Activated CD4-positive, alpha-beta T cell treated with anti-CD3 and anti-CD28 coated beads, Interleukin-2, Interleukin-6, amounts not matched to agents 100 ng/mL and 50 ng/mL, durations not matched to agents 16 hours and 8 hours (primary cell): ENCODE results near the gene DCUN1D1.

Experiments
- DNase-seq: peaks from one replicate; pipeline ENCODE4 v3.0.0-alpha.2; 2020

The DCUN1D1 gene

DNA sequence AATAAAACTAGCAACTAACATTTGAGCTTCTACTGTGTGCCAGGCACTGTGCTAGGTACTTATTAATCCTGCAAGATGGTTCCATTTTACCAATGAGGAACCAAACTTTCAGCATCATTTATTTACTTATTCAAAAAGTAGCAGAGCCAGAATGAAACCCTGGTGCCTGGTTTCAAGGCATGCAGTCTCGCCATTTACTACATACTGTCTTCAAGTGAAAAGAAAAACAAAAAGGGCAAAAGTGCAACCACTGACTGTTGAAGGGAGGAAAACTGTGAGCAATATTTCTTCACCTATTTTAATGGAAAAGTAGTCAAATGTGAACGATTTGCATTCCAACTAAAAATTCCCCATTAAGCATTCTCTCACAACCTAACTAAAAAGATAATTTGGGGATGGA lies 8.7 kb downstream of the DCUN1D1 start:
- no peak for DNase-seq

DNA sequence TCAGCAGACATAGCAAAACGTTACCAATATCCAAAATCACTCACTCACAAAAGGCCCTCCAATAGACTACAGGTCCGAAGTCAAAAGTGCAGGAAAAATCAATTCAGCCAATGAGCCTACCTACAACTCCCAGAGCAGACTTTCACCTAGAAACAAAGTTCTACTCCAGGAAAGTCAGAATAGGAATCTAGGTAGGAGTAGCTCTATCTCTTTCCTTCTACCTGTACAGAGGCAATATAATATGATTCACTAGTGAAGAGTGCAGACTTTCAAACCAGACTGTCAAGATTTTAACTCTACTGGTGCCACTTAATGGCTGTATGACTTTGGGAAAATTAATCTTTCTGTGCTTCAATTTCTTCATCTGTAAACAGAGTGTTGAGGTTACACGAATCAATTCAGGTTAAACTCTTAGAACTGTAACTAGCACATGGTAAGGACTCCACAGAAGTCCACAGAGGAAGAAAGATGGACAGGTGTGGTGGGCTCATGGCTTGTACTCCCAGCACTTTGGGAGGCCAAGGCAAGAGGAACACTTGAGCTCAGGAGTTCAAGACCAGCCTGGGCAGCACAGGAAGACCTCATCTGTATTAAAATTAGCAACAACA lies 9.4 kb downstream of the DCUN1D1 start:
- DNase-seq, result no peak

DNA sequence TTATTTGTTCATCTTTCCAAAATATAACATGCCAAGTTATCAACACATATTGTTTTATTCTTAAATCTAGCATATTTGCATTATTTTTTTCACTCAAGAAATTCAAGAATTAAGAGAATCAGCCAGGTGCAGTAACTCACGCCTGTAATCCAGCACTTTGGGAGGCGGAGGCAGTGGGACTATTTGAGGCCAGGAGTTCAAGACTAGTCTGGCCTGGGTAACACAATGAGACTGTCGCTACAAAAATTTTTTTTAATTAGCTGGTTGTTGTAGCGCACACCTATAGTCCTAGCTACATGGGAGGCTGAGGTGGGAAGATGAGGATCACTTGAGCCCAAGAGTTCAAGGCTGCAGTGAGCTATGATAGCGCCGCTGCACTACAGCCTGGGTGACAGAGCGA lies 10.5 kb downstream of the DCUN1D1 start:
- DNase-seq, result no peak

DNA sequence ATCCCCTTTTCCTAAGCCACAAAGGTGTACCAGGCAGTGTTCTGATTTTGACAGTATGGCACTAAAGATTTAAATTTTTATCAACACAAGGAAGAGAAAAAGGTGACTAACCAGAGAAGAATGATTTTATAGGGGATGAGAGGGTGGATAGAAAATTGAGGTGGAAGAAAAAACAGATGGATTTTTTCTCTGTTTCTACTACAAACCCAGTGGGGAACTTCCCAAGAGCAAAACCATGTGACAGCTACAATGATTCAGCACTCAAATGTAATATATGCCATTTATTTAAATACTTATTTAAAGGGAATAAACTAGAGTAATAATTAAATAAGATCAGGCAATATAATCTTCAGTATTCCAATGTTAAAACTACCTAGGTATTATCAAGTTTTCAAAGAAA lies 11.1 kb downstream of the DCUN1D1 start:
- no peak for DNase-seq

DNA sequence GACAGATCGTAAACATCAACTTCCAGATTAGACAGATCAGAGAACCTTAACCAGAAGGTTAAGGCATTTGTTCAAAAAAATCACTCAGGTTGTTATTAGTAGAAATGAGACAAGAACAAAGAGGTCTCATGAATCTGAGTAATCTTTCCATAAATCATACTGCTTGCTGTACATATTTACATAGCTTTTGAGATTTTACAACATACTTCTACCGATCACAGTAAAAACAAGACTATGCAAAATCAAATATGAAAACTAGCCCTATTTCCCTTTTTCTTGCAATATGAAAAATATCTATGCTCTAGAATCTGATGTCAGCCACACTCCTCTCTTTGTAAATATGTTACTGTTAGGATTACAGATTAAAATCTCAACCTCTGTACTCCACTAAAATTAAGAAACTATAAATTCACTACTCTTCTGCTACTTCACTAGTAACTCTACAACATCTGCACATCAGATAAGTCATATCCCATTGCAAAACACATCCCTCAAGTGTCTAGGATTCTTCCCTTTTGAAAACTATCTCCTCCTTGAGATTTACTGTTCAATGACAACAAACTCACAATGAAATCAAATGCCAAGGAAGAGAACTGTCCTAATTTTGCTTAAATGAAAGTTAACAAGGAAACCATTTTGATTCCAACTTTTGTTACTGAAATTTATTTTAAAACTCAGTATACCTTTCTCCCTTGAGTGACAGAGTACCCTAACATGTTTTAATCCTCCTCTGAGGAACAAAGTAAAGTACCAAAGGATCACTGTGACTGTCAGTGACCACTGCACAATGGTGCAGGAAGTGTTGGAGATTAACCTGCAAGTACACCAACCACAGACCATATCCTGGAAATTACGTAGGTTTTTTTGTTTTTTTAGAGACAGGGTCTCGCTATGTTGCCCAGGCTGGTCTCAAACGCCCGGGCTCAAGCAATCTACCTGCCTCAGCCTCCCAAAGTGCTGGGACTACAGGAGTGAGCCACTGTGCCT lies 12.8 kb downstream of the DCUN1D1 start:
- peak; percentile 67 for DNase-seq

DNA sequence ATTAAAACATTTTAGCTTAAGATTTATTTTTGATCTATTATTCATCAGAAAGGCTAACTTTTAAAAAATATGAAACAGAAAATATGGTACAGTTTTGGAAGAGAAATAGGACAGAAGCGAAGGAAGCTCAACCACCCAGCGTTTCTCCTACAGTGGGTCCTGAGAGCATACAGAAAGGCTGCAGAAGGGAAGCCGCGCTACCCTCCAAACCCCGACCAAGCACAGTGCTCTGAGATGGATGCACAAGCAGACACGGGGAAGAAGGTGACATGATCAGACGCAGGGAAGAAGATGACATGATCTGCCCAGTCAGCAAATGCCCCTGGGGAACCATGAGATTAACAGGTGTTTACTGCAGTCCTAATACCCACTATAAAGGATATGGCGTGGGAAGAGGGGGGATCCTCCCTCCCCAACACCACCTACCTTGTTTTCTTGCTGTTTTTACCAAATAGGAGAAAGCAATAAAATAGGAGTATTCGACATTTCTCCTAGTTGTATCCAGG lies 14.4 kb downstream of the DCUN1D1 start:
- no peak for DNase-seq

DNA sequence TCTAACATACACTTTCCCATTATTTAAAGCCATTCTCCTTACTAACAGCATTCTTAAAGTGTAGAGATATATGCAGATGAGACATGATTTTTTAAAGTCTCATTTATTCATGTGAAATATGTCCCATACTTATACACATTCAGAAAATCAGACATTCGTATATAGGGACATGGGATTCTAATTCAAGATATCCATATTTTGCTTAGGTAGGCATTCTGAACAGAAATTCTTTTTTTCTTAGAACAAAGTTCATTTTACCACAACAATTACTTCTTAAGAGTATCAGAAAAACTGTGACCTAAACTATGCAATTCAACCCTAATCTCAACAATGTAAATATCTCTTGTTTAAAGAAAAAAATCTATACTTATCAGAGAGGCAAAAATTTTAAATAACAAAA lies 16.2 kb downstream of the DCUN1D1 start:
- DNase-seq, result no peak

DNA sequence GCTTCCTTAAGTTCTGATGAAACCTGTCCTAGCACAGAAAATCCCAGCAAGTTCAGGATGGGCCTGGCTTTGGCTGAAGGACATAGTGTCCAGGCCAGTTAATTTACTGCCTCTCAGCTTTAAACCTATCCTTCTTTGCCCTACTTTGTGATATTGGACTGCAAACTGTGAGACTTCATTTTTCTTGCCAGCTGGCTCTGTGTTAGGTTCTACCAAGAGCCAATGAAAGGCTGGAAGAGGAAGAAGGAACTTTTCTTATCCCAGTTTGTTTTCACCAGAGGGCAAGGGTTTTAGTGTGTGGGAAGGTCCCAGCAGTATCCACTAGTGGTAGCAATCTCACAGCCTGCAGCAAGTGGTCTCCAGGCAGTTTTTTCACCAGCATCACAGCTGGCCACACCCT lies 18.2 kb downstream of the DCUN1D1 start:
- DNase-seq, result no peak

DNA sequence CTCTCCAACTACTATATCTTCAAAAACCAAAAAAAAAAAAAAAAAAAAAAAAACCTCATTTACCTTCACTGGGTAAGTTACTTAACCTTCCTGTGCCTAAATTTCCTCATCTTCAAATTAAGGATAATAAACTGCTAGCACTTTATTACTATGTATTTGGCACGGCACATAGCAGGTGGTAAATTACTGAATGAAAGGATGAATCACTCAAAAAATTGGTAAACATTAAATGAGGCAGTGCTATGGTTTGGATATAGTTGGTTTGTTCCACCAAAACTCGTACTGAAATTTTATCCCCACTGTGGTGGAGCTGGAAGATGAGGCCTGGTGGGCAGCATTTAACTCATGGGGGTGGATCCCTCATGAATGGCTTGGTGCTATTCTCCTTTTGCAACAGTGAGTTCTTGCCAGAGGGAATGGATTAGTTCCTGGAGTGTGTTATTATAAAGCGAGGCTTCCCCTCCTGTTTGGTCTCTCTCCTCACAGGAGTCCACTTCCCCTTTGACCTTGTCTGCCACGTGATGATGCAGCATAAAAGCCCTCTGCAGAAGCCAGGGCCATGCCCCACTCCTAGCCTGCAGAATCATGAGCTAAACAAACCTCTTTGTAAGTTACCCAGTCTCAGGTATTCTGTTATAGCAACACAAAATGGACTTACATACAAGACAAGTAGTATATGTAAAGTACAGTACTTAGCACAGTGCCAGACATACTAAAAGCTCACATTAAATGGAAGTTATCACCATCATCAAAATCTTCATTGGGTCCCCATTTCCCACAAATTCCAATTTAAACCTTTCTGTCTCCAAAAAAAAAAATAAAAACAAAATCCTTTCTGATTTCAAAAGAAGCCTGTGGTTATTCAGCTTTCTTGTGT lies 20.6 kb downstream of the DCUN1D1 start:
- DNase-seq, result no peak

DNA sequence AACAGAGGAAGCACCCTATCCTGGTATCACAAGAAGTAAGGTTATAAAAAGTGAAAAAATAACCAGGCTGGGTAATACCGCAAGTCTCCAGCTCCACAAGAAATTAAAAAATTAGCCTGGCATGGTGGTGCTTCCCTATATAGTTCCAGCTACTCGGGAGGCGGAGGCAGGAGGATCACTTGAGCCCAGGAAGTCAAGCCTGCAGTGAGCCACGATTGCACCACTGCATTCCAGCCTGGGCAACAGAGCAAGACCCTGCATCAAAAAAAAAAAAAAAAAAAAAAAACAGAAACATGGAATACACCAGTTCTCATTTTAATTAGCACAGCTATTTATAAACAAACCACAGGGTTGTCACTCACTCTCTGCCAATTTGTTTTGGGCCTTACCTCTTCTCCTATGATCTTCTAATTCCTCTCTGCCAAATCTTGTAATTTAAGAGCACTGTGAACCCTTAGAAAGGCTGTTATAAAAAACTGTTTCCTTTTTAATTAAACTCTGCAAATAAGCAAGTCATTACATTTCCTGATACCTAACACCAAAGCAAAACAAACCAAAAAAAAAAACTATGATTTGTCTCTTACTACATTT lies 22.6 kb downstream of the DCUN1D1 start:
- no peak for DNase-seq

DNA sequence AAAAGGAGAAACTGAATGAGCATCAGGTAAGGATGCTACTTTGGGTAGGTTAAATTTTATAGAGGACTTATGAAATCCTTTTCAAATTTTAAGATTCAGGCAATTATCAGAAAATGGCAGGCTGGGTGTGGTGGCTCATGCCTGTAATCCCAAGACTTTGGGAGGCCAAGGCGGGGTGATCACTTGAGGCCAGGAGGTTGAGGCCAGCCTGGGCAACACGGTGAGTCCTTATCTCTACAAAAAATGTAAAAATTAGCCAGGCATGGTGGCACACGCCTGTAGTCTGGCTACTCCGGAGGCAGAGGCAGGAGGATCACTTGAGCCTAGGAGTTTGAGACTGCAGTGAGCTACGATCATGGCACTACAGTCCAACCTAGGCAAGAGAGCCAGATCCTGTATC lies 23.1 kb downstream of the DCUN1D1 start:
- no peak for DNase-seq

DNA sequence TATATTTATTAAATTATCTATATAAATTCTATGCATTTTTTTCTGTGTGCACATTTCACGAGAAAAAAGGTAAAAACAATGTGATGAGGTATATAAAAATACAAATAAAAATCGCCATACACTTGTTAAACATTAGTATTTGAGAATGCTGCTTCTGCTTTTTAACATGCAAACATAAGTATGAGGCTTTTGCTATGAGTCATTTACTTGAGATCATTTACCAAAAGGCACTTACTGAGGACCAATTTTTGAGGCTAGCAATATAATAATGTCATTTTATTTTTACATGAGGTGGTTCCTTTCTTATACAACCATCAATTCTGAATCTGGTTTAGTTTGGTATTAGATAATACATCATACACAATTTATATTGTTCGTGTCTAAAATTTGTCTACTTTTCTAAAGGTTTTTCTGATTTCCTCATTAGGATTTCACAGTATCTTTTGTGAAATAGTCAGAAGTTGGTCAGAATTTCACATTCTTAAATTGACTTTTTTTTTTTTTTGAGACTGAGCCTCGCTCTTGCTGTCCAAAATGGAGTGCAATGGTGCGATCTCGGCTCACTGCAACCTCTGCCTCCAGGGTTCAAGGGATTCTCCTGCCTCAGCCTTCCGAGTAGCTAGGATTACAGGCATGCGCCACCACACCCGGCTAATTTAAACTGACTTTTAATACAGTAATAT lies 25.6 kb downstream of the DCUN1D1 start:
- DNase-seq, result no peak

DNA sequence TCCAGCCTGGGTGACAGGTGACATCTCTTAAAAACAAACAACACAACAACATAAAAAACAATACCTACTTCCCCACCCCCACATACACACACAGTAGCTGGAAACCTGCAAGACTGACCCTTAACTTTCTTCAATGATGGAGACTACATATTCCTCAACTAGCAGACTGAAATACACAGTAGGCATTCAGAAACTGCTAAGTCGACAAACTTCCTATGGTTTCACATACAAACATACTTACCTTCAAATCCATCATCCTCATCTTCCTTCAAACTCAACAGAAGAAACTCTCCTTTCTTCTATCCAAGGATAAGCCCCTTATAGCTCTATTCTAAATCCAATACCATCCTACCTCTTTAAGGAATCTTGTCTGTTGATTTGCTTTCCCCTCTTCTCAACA lies 30.6 kb downstream of the DCUN1D1 start:
- no peak for DNase-seq

DNA sequence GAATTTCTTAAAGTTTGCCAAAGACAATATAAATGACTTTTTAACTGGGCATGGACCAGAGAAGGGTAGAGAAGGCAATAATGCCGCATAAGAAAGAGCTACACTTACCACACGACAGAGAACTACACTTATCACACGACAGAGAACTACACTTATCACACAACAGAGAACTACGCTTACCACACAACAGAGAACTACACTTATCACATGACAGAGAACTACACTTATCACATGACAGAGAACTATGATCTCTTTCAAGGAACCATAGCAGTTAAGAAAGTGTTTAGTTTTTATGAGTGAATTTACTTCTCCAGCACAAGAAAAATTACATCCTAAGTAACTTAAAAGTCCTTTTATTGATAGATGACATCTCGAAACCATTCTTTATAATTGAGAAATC lies 32.0 kb downstream of the DCUN1D1 start:
- no peak for DNase-seq

DNA sequence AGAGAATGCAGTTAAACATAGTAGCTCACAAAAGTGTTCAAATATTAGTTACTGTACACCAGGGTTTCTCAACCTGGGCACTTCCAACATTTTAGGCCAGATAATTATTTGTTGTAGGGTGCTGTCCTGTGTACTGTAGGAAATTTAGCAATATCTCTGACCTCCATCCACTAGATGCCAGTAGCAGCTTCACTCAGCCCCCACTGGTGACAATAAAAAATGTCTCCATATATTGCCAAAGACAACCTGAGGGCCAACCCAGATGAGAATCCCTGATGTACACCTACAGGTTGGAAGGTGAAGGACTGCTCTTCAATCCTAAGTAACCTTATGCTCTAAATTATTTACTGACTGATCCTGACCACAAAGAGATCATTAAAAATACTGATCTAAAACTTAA lies 32.5 kb downstream of the DCUN1D1 start:
- DNase-seq, result no peak

DNA sequence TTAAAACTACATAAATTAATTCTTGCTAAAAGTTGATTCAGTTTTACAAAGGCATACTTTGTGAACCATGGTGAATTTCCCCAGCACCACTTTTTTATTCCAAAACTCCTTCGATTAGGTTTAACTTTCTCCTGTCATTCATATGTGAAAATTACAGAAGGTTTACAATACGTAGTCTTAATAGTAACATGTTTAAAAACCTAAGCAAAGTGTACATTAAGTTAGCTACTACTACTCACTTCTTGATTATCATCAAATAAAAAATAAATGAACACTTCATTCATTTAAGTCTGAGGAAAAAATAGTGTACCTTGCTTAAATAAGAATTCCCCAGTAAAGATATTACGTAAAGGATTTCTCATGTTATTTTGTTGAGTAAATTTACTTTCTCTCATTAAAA lies 38.6 kb downstream of the DCUN1D1 start:
- DNase-seq, result no peak

DNA sequence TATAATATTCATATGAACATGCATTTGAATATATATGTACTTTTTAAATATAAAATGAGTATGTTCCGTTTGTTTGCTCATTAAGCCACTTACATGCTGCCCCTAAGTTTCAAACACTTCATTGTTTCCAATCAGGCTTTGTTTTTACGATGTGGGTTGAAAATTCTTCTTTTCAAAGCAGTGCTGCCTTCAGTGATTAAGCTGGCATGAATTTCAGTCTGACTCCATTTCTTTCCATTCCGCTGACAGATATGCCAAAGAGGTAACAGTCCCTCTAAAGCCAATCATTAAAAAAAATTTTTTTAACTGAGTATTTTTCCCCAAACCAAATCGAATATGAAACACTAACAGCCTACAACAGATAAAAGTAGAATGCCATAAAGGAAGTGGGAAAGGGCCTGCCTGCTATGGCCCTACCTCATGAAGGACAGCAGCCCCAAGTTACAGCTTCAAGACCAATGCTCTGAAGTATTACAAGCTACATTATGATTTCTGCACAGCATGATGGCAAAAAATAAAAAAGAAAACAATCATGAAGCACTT lies 40.0 kb downstream of the DCUN1D1 start:
- DNase-seq, result no peak

DNA sequence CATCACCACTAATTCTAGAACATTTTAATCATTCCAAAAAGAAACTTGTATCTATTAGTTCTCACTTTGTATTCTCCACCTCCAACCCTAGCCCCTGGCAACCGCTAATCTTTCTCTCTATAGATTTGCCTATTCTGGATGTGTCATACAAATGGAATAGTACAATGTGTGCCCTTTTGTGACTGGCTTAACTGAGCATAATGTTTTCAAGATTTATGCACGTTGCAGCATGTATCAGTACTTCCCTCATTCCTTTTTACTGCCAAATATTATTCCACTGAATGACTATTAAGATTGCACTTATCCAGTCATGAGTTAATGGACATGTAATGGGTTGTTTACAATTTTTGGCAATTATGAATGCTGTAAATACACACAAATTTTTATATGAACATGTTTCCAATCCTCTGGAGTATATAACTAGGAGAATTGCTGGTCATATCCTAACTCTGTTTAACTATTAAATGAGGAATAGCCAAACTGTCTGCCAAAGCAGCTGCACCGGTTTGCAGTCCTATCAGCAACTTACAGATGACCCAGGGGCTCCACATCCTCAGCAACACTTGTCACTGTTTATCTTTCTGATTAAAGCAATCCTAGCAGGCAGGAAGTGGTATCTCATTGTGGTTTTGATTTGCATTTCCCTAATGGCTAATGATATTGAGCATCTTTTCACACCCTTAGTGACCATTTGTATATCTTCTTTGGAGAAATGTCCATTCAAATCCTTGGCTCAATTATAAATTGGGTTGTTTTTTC lies 42.9 kb downstream of the DCUN1D1 start:
- no peak for DNase-seq

DNA sequence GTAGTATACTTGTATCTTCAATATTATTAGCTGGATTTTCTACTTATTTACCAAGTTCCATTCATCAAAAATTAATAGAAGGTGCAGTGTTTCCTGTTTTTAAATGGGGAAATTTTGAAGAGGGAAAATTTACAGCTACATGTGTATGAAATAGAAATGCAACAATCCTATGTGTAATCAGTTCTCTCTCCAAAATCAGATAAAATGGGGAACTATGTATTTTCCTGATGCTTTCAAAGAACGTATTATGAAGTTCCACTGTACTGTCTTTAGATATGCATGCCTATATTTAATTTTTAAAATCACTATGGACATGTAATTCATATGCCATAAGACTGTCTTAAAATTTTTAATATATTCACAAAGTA lies 43.4 kb downstream of the DCUN1D1 start:
- DNase-seq, result no peak

DNA sequence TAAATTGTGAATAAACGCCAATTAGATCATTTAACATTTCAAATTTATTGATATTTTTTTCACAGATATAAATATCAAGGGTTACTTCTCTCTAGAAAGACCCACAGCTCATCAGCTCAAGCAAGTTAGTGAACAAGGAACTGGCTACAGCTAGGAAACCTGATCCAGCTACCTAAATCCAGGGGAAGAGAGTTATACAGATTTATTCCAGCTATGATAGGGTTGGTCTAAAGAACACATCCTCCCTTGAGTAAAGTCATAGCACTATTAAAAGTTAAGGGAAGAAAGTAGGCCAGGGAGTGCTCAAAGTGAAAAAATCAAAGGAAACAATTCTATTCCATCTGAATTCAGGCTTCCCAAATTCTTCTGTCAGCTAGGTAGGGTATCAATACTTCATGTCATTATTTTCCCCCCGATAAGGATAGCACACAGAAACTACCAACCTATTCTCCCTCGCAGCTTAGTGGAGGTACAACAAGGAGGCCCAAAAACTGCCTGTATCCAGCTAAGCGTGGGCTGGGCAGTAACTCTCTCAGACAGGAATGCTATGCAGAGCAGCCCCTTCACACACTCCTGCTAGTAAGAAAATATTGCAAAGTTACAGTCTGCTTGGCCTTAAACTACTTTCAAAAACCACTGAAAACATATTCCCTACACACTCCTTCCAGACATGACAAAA lies 44.0 kb downstream of the DCUN1D1 start:
- DNase-seq, result no peak

DNA sequence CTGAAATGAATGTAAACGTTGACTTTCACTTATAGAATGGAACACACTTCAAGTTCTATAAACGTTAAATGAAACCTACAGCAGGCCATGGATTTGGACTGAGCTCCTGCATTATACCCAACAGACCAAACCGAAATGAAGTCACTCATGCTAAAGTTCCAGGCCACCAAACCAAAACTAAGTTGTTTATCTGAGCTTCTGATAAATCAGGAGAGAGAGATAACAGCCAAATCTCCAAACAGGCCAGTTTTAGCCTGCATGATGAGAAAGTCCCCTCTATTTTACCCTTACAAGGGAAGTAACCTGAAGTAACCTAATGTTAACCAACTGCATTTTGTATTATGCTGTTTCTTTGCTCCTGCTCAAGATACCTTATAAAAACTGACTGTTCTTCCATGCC lies 44.5 kb downstream of the DCUN1D1 start:
- no peak for DNase-seq
